Measurements from ENCODE around the gene GHR.
"Not testable (repeated sequence)": the region's sequence is repeated elsewhere in the genome, so short reads cannot be mapped to it uniquely, and the experiment has no call there.

The GHR gene

DNA sequence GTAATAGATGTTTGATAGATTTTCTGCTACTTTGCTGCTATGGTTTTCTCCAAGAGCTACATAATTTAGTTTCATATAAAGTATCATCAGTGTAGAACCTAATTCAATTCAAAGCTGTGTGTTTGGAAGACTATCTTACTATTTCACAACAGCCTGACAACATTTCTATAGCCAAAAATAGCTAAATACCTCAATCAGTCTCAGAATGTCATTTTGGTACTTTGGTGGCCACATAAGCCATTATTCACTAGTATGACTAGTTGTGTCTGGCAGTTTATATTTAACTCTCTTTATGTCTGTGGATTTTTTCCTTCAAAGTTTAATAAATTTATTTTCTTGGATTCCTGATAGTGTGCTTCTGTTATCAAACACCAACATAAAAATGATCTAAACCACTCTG is 298.2 kb downstream of the GHR start:
- H3K9me3 ChIP-seq (replicated peaks; ENCODE audit: insufficient read depth, low read length), result no peaks in the 10 kb centered on the region
- H3K9ac ChIP-seq (ENCODE audit: low read length), result no peak overlapping the region
- H3K4me2 ChIP-seq (ENCODE audit: low read depth, low read length), result no peak overlapping the region
- TF ChIP-seq EZH2 (optimal IDR thresholded peaks at IDR 0.05; ENCODE audit: low read depth, low read length) (no peak), EZH2phosphoT487 (IDR thresholded peaks at IDR 0.05; ENCODE audit: low read length) (no peak)
- TF ChIP-seq, protein P1, sequence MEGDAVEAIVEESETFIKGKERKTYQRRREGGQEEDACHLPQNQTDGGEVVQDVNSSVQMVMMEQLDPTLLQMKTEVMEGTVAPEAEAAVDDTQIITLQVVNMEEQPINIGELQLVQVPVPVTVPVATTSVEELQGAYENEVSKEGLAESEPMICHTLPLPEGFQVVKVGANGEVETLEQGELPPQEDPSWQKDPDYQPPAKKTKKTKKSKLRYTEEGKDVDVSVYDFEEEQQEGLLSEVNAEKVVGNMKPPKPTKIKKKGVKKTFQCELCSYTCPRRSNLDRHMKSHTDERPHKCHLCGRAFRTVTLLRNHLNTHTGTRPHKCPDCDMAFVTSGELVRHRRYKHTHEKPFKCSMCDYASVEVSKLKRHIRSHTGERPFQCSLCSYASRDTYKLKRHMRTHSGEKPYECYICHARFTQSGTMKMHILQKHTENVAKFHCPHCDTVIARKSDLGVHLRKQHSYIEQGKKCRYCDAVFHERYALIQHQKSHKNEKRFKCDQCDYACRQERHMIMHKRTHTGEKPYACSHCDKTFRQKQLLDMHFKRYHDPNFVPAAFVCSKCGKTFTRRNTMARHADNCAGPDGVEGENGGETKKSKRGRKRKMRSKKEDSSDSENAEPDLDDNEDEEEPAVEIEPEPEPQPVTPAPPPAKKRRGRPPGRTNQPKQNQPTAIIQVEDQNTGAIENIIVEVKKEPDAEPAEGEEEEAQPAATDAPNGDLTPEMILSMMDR (IDR thresholded peaks at IDR 0.05; ENCODE audit: low read length), result no peak
- DNase-seq, result peak; percentile 33
- no peaks in the 10 kb centered on the region for H4K20me1 ChIP-seq (ENCODE audit: insufficient read depth, low read length)
- H3K9me2 ChIP-seq (replicated peaks; ENCODE audit: insufficient read depth, low read length), result no peaks in the 10 kb centered on the region
- no peaks in the 10 kb centered on the region for H3K36me3 ChIP-seq (replicated peaks; ENCODE audit: insufficient read depth, low read length)
- peaks cover 30% of the 10 kb centered on the region for H3K4me1 ChIP-seq (ENCODE audit: low read length)
- no peak overlapping the region for H3K4me3 ChIP-seq (ENCODE audit: low read length)
- H3K27me3 ChIP-seq (replicated peaks; ENCODE audit: insufficient read depth, low read length), result no peaks in the 10 kb centered on the region
- no peak overlapping the region for H2AFZ ChIP-seq (ENCODE audit: low read length)
- H3K79me2 ChIP-seq (ENCODE audit: low read length), result no peaks in the 10 kb centered on the region
- peaks cover 11% of the 10 kb centered on the region for H3F3A ChIP-seq (ENCODE audit: insufficient read depth, low read length)
- no peak overlapping the region for H3K27ac ChIP-seq (ENCODE audit: low read length)

DNA sequence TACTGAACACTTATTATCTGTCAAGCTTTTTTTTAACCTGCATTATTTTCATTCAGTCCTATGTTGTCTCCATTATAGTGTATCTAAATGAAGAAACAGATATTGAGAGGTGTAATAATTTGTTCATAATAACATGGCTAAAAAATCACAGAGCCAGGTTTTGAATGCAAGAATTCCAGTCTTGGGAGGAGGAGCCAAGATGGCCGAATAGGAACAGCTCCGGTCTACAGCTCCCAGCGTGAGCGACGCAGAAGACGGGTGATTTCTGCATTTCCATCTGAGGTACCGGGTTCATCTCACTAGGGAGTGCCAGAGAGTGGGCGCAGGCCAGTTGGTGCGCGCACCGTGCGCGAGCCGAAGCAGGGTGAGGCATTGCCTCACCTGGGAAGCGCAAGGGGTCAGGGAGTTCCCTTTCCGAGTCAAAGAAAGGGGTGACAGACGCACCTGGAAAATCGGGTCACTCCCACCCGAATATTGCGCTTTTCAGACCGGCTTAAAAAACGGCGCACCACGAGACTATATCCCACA is 311.4 kb downstream of the GHR start:
- not testable (repeated sequence) for H3K4me1 ChIP-seq (ENCODE audit: low read length); H3K27me3 ChIP-seq (replicated peaks; ENCODE audit: insufficient read depth, low read length); H3K9me3 ChIP-seq (replicated peaks; ENCODE audit: insufficient read depth, low read length); H3K4me2 ChIP-seq (ENCODE audit: low read depth, low read length); H3K79me2 ChIP-seq (ENCODE audit: low read length); H3K27ac ChIP-seq (ENCODE audit: low read length); H4K20me1 ChIP-seq (ENCODE audit: insufficient read depth, low read length); H3K9me2 ChIP-seq (replicated peaks; ENCODE audit: insufficient read depth, low read length); H3K4me3 ChIP-seq (ENCODE audit: low read length); DNase-seq; H3F3A ChIP-seq (ENCODE audit: insufficient read depth, low read length); H2AFZ ChIP-seq (ENCODE audit: low read length); H3K36me3 ChIP-seq (replicated peaks; ENCODE audit: insufficient read depth, low read length); H3K9ac ChIP-seq (ENCODE audit: low read length)

DNA sequence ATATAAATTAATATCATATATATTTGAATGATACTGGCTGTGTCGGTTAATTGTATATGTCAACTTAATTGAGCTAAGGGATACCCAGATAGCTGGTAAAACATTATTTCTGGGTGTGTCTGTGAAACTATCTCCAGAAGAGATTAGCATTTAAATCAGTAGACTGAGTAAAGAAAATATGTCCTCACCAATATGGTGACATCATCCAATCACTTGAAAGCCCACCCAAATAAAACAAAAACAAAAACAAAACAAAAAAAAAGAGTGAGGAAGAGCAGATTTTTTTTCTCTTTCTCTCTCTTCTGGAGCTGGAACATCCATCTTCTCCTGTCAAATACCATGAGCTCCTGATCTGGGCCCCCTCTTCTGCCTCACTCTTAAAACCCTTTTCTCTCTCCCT is 317.7 kb downstream of the GHR start:
- Histone ChIP-seq H3K9me3 (replicated peaks; ENCODE audit: insufficient read depth, low read length) (no peaks in the 10 kb centered on the region), H3K4me2 (ENCODE audit: low read depth, low read length) (no peak overlapping the region), H3K9me2 (replicated peaks; ENCODE audit: insufficient read depth, low read length) (no peaks in the 10 kb centered on the region), H4K20me1 (ENCODE audit: insufficient read depth, low read length) (no peaks in the 10 kb centered on the region), H3K36me3 (replicated peaks; ENCODE audit: insufficient read depth, low read length) (no peaks in the 10 kb centered on the region), H3K4me3 (ENCODE audit: low read length) (no peak overlapping the region), H3F3A (ENCODE audit: insufficient read depth, low read length) (no peaks in the 10 kb centered on the region), H3K4me1 (ENCODE audit: low read length) (no peaks in the 10 kb centered on the region), H3K9ac (ENCODE audit: low read length) (no peak overlapping the region), H3K27me3 (replicated peaks; ENCODE audit: insufficient read depth, low read length) (no peaks in the 10 kb centered on the region), H3K79me2 (ENCODE audit: low read length) (no peaks in the 10 kb centered on the region), H2AFZ (ENCODE audit: low read length) (no peak overlapping the region), H3K27ac (ENCODE audit: low read length) (no peak overlapping the region)
- TF ChIP-seq, protein P1 (IDR thresholded peaks at IDR 0.05; ENCODE audit: low read length), result no peak
- no peak for TF ChIP-seq EZH2 (optimal IDR thresholded peaks at IDR 0.05; ENCODE audit: low read depth, low read length)
- no peak for TF ChIP-seq EZH2phosphoT487 (IDR thresholded peaks at IDR 0.05; ENCODE audit: low read length)
- DNase-seq, result no peak

DNA sequence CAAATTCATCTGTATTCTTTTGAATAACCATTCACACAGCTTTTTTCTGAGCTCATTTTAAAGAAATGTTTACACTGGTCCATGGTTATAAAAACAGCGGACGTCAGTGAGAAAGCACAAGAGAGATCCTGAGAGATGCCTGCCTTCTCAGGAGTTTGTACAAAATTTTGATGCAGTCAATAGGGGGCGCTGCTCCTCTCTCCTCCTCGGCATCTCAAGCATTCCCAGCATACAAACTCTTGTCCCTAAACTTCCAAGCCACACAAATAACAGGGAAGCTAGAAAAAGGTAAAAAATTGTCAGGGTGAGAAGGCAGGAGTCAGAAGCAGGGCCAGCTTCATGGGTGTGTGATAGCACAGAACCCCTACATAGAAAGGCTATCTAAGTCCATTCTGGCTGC is 322.2 kb downstream of the GHR start:
- Histone ChIP-seq H3K4me2 (ENCODE audit: low read depth, low read length) (no peak overlapping the region), H4K20me1 (ENCODE audit: insufficient read depth, low read length) (no peaks in the 10 kb centered on the region), H3K4me3 (ENCODE audit: low read length) (no peak overlapping the region), H3K4me1 (ENCODE audit: low read length) (no peaks in the 10 kb centered on the region), H3K9me2 (replicated peaks; ENCODE audit: insufficient read depth, low read length) (no peaks in the 10 kb centered on the region), H3K9ac (ENCODE audit: low read length) (no peak overlapping the region), H3K27ac (ENCODE audit: low read length) (no peak overlapping the region), H3K9me3 (replicated peaks; ENCODE audit: insufficient read depth, low read length) (no peaks in the 10 kb centered on the region), H2AFZ (ENCODE audit: low read length) (no peak overlapping the region), H3K27me3 (replicated peaks; ENCODE audit: insufficient read depth, low read length) (no peaks in the 10 kb centered on the region), H3F3A (ENCODE audit: insufficient read depth, low read length) (no peaks in the 10 kb centered on the region), H3K36me3 (replicated peaks; ENCODE audit: insufficient read depth, low read length) (no peaks in the 10 kb centered on the region), H3K79me2 (ENCODE audit: low read length) (no peaks in the 10 kb centered on the region)
- DNase-seq, result no peak
- TF ChIP-seq, protein P1 (IDR thresholded peaks at IDR 0.05; ENCODE audit: low read length), result peak; percentile 44
- no peak for TF ChIP-seq EZH2 (optimal IDR thresholded peaks at IDR 0.05; ENCODE audit: low read depth, low read length)
